ENCODE results near the gene TM4SF1. TPM values are rescaled to one million over a fixed set of nuclear protein-coding genes. Genes with fewer than 3 reads are reported as not detected.

TM4SF1 gene
- total and polyA plus RNA-seq, 2 donors (not counting 1 experiment from before 2014, with no cell fraction given), result not detected

DNA sequence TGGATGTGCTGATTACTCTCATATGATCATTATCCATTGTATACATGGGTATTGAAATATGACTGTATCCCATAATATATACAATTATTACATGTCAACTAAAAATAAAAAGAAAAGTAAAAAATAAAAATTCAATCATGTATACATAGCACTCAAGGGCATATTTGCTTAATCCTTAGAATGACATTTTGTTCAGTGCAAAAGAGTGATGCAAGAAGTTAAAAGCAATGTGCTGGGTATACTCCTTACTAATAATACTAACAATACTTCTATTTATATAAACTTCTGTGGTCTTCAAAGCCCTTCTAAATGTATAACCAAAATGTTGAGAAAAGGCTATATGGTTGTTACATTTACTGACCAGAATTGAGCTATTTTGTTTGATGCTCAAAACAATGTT lies 23.2 kb upstream of the TM4SF1 start:
- no peak overlapping the region for H3K4me3 Mint-ChIP-seq
- intact Hi-C loops (cut with micrococcal nuclease), result no loop called here
- CTCF ChIA-PET, result no interaction called here

DNA sequence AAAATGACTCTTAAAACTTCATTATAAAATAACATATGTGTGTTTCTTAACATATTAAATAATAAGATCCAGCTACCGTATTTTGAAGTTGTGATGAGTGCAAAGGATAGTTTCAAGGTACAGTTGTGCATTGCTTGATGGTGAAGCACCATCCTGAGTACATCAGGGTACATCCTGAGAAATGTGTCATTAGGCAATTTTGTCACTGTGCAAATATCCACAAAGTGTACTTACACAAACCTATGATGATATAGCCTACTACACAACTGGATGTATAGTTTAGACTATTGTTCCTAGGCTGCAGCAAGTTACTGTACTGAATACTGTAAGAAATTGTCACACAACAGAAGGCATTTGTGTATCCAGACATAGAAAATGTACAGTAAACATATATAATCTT lies 20.8 kb upstream of the TM4SF1 start:
- H3K27ac Mint-ChIP-seq, result no peak overlapping the region
- Histone ChIP-seq H3K4me3 (ENCODE audit: control extremely low read depth in 1 of 5, extremely low read depth in 1 of 5, insufficient read depth in 1 of 5, low read depth in 2 of 5, low read length in 4 of 5) (no peak overlapping the region), H3K9ac (ENCODE audit: low read length) (no peak overlapping the region), H3K27ac (ENCODE audit: low read length in 2 of 2) (no peak overlapping the region), H3K27me3 (replicated peaks in 1 of 4; ENCODE audit: control extremely low read depth in 1 of 4, control insufficient read depth in 3 of 4, insufficient read depth in 4 of 4, low read length in 3 of 4) (no peaks in the 10 kb centered on the region), H3K4me1 (ENCODE audit: control insufficient read depth in 2 of 2, insufficient read depth in 2 of 2, low read length in 2 of 2) (no peaks in the 10 kb centered on the region), H2AFZ (ENCODE audit: insufficient read depth, low read depth, low read length, poor library complexity, severe bottlenecking) (no peak overlapping the region), H3K9me3 (ENCODE audit: control extremely low read depth in 1 of 3, control insufficient read depth in 2 of 3, insufficient read depth in 1 of 3, low read length in 2 of 3) (peaks cover 0 to 3% (median 0%) of the 10 kb centered on the region in 3 donors), H3K36me3 (replicated peaks in 1 of 2; ENCODE audit: control extremely low read depth in 1 of 2, control insufficient read depth in 1 of 2, extremely low read depth in 1 of 2, insufficient read depth in 2 of 2, low read length in 1 of 2) (no peaks in the 10 kb centered on the region), H3K79me2 (ENCODE audit: control insufficient read depth, insufficient read depth, low read length) (no peaks in the 10 kb centered on the region), H3K4me2 (replicated peaks; ENCODE audit: low read depth, low read length, poor library complexity, severe bottlenecking) (no peak overlapping the region), H4K20me1 (ENCODE audit: control insufficient read depth, insufficient read depth, low read length, poor library complexity, severe bottlenecking) (no peaks in the 10 kb centered on the region)
- no peak for ATAC-seq (ENCODE audit: low read depth)
- DNase-seq, result no peak
- TF ChIP-seq, protein P1, sequence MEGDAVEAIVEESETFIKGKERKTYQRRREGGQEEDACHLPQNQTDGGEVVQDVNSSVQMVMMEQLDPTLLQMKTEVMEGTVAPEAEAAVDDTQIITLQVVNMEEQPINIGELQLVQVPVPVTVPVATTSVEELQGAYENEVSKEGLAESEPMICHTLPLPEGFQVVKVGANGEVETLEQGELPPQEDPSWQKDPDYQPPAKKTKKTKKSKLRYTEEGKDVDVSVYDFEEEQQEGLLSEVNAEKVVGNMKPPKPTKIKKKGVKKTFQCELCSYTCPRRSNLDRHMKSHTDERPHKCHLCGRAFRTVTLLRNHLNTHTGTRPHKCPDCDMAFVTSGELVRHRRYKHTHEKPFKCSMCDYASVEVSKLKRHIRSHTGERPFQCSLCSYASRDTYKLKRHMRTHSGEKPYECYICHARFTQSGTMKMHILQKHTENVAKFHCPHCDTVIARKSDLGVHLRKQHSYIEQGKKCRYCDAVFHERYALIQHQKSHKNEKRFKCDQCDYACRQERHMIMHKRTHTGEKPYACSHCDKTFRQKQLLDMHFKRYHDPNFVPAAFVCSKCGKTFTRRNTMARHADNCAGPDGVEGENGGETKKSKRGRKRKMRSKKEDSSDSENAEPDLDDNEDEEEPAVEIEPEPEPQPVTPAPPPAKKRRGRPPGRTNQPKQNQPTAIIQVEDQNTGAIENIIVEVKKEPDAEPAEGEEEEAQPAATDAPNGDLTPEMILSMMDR (IDR thresholded peaks at IDR 0.05), result no peak
- TF ChIP-seq EZH2 (IDR thresholded peaks at IDR 0.05; ENCODE audit: borderline replicate concordance, insufficient read depth, low read depth, low read length, poor library complexity, severe bottlenecking), result no peak
- H3K27me3 Mint-ChIP-seq, result peaks cover 8% of the 10 kb centered on the region
- intact Hi-C loops (cut with micrococcal nuclease), result no loop called here
- no peaks in the 10 kb centered on the region for H3K9me3 Mint-ChIP-seq (ENCODE audit: insufficient read depth)
- no peaks in the 10 kb centered on the region for H3K4me1 Mint-ChIP-seq
- POLR2A ChIA-PET, result no interaction called here
- CTCF ChIA-PET, result interaction anchor here (1.4 kb wide), 1 partner anchor 12 kb away, joined by 4 read pairs; no protein-coding TSS in a partner anchor
- no peak overlapping the region for H3K4me3 Mint-ChIP-seq
- WGBS (ENCODE audit: insufficient coverage), result no CpG with 5 or more reads among the region's 1 CpG

More for the DNA sequence above, 23.2 kb upstream of the TM4SF1 start:
- H3K27ac Mint-ChIP-seq, result no peak overlapping the region
- Histone ChIP-seq H3K4me3 (ENCODE audit: control extremely low read depth in 1 of 5, extremely low read depth in 1 of 5, insufficient read depth in 1 of 5, low read depth in 2 of 5, low read length in 4 of 5) (no peak overlapping the region), H3K4me2 (replicated peaks; ENCODE audit: low read depth, low read length, poor library complexity, severe bottlenecking) (no peak overlapping the region), H3K79me2 (ENCODE audit: control insufficient read depth, insufficient read depth, low read length) (no peaks in the 10 kb centered on the region), H3K27ac (ENCODE audit: low read length in 2 of 2) (no peak overlapping the region), H3K4me1 (ENCODE audit: control insufficient read depth in 2 of 2, insufficient read depth in 2 of 2, low read length in 2 of 2) (no peaks in the 10 kb centered on the region), H4K20me1 (ENCODE audit: control insufficient read depth, insufficient read depth, low read length, poor library complexity, severe bottlenecking) (no peaks in the 10 kb centered on the region), H3K36me3 (replicated peaks in 1 of 2; ENCODE audit: control extremely low read depth in 1 of 2, control insufficient read depth in 1 of 2, extremely low read depth in 1 of 2, insufficient read depth in 2 of 2, low read length in 1 of 2) (no peaks in the 10 kb centered on the region), H3K9me3 (ENCODE audit: control extremely low read depth in 1 of 3, control insufficient read depth in 2 of 3, insufficient read depth in 1 of 3, low read length in 2 of 3) (peaks cover 0 to 3% (median 0%) of the 10 kb centered on the region in 3 donors), H2AFZ (ENCODE audit: insufficient read depth, low read depth, low read length, poor library complexity, severe bottlenecking) (no peak overlapping the region), H3K9ac (ENCODE audit: low read length) (no peak overlapping the region), H3K27me3 (replicated peaks in 1 of 4; ENCODE audit: control extremely low read depth in 1 of 4, control insufficient read depth in 3 of 4, insufficient read depth in 4 of 4, low read length in 3 of 4) (peaks cover 0 to 4% (median 0%) of the 10 kb centered on the region in 4 experiments)
- no peaks in the 10 kb centered on the region for H3K4me1 Mint-ChIP-seq
- TF ChIP-seq, protein P1 (IDR thresholded peaks at IDR 0.05), result no peak
- no peak for TF ChIP-seq EZH2 (IDR thresholded peaks at IDR 0.05; ENCODE audit: borderline replicate concordance, insufficient read depth, low read depth, low read length, poor library complexity, severe bottlenecking)
- ATAC-seq (ENCODE audit: low read depth), result no peak
- no peak for DNase-seq
- H3K27me3 Mint-ChIP-seq, result peaks cover 16% of the 10 kb centered on the region
- no peaks in the 10 kb centered on the region for H3K9me3 Mint-ChIP-seq (ENCODE audit: insufficient read depth)
- POLR2A ChIA-PET, result no interaction called here

Data from B cell (primary cell).